GM21619 (cell line): ENCODE data around the gene CLDN9.

Source experiments
- ATAC-seq: cut with Tn5 transposase; IDR thresholded peaks from one replicate; pipeline ENCODE4 v1.9.1; 2021; ENCODE audit not compliant: unreplicated experiment

Gene CLDN9

GRCh38 chr16:2991566-2992261 lies 21.0 kb upstream of the CLDN9 start:
- ATAC-seq = no peak

DNA sequence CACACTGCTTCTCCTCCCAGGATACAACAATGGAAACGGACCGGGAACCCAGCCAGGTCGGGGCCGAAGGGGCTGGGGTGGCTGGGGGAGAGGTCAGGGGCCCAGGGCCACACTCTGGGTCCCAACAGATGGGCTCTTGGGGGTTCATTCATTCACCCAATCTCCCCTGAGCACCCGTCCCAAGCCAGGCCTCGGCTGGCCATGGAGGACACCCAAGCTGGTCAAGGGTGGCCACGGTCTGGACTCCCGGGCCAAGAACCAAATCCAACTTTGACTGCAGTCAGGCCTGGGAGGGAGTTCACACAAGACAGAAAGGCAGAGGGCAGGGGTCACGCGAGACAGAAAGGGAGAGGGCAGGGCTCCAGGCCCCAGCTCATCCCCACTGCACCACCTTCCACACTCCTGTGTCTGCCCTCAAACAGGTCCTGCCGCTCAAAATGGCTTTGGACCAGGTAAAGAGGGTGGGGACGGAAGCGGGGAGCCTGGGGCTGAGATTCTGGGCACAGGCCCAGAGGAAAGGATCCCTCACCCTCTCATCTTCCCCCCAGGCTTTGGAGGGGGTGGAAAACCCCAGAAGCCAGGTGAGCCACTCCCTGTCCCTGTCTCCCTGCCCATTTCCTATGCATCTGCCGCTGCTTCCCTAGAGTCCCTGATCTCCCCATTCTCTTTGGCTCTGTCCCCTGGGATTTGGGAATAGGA lies 20.2 kb upstream of the CLDN9 start:
- ATAC-seq = no peak

DNA sequence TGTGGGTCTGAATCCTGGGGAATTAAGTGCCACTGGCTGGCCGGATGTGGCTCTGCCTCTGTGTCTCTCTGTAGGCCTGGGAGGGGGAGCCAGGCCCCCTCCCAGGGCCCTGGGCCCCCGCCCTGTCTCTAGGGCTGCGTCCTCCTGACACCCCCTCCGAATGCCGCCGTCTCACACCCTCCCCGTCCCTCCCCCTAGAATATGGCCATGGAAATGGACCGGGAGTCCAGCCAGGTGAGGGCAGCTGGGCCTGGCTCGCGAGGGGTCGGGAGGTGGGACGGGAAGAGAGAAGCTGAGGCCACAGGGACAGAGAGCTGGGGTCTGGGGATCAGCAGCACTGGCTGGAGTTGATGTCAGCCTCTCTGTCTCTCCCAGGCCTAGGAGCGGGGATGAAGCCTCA lies 16.4 kb upstream of the CLDN9 start:
- ATAC-seq = no peak

GRCh38 chr16:2999929-3000328 lies 12.8 kb upstream of the CLDN9 start:
- no peak for ATAC-seq

GRCh38 chr16:3000540-3000939 lies 12.2 kb upstream of the CLDN9 start:
- ATAC-seq = no peak

DNA sequence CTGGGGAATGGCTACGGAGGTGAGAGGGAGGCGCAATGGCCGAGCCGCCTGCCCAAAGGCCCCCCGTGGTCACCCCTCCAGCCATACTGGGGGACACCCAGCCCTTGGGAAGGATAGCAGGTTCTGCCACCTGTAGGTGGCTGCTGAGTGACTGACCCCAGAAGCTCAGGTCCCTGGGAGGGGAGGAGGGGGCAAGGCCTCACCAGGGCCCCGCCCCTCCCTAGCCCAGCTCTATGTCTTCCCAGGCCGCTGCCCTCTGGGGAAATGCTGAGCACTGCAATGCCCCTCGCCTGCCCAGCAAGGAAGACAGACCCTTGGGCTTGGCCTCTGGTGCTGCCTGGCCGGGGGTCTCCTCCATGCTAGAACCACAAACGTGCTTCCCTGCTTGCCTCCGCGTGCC lies 11.4 kb upstream of the CLDN9 start:
- no peak for ATAC-seq

- peak; percentile 95 for ATAC-seq
These were observed 9.0 kb upstream of the CLDN9 start for GRCh38 chr16:3003582-3004270.

- ATAC-seq = peak; percentile 15
These were observed 8.4 kb upstream of the CLDN9 start for GRCh38 chr16:3004319-3004718.

- ATAC-seq = no peak
These were observed 7.9 kb upstream of the CLDN9 start for GRCh38 chr16:3004781-3005284.

- ATAC-seq = no peak
These were observed 5.4 kb upstream of the CLDN9 start for GRCh38 chr16:3007059-3007956.

GRCh38 chr16:3007957-3008689 lies 4.6 kb upstream of the CLDN9 start:
- no peak for ATAC-seq

DNA sequence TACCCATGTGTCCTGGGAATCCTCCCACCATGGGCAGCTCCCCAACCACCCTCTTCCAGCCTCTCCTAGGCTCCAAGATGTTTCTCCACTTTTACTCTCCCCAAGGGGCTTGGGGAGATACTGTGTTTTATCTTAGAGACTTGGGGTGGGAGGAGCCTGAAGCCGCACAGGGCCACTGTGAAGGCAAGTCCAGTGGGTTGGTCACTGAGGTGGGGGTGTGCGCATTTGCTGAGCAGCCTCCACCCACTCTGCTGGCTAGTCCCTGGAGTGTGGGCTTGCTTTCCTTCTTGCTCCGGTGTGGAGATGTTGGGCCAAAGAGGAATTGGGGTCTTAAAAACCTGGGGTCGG lies 4.1 kb upstream of the CLDN9 start:
- no peak for ATAC-seq

DNA sequence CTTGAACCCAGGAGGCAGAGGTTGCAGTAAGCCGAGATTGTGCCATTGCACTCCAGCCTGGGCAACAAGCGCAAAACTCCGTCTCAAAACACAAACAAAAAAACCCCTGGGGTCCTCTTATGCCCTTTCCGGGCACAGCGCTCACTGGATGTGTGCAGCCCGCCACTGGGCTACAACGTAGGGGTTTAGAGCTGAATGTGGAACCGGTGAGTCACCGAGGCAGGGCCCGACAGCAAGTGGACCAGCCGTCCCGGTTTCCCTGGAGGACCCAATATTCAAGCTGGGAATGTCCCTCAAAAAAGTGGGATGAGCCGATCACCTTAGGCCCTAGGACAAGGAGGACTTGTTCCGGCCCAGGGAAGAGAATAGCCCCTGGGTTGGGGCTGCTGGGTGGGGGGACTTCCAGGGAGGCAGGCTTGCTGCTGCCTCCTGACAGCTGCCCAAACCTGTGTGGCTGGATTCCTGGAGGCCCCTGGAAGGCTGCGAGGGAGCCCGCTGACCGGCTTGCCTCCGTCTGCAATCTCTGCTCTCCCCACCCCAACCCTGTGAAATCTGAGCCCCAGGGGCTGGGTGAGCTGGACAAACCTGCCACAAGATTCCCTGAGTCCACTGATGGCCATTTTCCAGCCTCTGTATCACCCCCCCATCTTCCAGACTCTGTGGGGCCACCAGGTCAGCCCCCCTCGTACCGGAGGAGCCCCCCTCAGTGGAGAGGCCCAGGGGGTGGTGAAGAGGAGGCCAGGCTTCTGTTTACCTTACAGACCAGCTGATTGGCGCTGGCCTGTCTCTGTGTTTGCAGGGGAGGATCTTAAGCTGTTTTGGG lies 2.9 kb upstream of the CLDN9 start:
- no peak for ATAC-seq

GRCh38 chr16:3010510-3010909 lies 2.2 kb upstream of the CLDN9 start:
- ATAC-seq = no peak

- ATAC-seq = no peak
These were observed 477 bp upstream of the CLDN9 start for GRCh38 chr16:3012246-3012645.

GRCh38 chr16:3013491-3013951 lies 798 bp downstream of the CLDN9 start:
- no peak for ATAC-seq

GRCh38 chr16:3013998-3014690 lies 1.4 kb downstream of the CLDN9 start:
- ATAC-seq = no peak

DNA sequence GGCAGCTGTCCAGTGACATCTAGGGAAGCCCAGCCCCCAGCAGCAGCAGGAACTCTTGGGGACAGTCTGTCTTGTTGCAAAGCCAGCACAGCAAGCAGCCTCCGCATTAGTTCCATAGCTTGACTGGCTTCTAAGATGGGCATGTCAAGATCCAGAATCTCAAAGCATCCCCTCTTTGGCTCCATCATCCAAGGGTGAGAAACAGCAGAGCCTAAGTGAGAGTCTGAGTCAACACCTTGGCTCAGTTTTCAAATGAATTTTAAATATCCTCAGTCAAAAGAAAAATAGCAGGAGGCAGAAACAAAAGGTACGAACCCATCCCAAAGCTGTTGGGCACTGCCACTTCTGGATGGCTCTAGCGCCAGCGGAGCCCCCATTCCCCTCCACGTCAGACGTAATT lies 2.2 kb downstream of the CLDN9 start:
- no peak for ATAC-seq
